ENCODE data around the gene CTIF.

The CTIF gene

DNA sequence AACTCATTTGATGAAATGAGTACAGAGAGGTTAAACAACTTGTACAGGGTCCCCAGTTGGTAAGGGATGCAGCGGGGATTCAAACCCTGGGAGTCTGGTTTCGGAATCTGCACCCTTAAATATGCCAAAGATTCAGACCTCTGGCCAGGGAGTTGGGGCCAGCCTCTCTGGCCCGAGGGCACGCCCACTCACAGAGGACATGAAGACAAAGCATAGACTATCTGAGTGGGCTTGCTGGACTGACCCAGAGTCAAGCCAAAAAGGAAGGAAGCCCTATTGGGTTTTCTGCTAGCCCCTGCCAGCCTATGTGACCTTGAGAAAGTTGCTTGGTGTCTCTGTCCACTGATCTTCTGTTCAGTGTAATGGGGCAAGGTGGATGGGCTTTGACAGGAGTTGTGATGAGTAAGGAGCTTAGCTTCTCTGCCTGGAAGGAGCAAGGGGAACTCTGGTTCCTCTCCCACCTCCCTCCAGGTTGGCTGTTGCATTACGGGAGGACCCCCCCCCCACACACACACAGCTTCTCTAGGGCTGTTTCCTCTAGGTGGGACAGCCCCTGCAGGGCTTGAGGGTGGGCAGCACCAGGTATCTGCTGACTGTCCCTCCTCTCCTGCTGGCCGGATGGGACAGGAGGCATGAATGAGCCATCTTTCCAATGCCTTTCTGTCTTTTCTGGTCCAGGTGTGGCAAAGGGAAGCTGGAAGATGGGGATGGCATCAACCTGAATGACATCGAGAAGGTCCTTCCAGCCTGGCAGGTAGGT, 131.3 kb downstream of the CTIF start:
- no peak for DNase-seq

DNA sequence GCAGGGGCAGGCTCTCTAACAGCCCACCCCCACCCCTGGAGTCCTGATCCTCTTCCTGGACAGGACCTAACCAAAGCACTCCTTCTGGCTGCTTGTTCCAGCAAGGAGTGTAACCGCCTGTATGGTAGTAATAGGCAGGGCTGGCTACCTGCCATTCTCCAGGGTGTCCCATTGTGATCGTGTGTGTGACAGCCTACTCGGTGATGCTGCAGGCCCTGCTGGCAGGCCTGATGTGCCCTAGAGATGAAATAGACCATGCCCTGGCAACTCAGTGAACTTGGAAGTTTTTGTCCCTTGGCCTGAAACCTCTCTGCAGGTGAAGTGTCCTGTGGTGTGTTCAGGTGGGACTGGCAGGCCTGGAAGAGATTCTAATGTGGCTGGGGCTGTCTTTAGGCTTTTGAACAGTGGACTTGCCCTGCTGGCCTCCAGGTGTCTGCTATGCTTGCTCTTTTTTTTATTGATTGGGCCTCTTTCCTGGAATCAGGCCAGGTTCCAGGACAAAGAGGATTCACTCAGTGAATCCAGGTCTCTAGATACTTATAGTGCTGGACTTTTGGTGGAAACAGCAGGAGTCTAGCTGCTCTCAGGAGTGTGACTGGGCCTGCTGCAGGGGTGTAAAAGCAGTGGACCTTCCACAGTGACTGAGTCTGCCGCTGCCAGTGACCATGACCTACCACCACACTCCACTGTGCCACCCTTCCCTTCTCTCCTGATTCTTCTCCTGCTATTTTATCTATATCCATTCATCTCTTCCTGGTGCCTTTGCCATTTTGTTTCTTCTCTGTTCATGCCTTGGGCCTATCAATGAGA, 132.1 kb downstream of the CTIF start:
- DNase-seq: no peak

- no peak for DNase-seq
Measured at GRCh38 chr18:48671561-48671945, 132.7 kb downstream of the CTIF start.

- no peak for DNase-seq
Measured at GRCh38 chr18:48672671-48673340, 134.0 kb downstream of the CTIF start.

- no peak for DNase-seq
Measured at GRCh38 chr18:48673456-48673852, 134.6 kb downstream of the CTIF start.

DNA sequence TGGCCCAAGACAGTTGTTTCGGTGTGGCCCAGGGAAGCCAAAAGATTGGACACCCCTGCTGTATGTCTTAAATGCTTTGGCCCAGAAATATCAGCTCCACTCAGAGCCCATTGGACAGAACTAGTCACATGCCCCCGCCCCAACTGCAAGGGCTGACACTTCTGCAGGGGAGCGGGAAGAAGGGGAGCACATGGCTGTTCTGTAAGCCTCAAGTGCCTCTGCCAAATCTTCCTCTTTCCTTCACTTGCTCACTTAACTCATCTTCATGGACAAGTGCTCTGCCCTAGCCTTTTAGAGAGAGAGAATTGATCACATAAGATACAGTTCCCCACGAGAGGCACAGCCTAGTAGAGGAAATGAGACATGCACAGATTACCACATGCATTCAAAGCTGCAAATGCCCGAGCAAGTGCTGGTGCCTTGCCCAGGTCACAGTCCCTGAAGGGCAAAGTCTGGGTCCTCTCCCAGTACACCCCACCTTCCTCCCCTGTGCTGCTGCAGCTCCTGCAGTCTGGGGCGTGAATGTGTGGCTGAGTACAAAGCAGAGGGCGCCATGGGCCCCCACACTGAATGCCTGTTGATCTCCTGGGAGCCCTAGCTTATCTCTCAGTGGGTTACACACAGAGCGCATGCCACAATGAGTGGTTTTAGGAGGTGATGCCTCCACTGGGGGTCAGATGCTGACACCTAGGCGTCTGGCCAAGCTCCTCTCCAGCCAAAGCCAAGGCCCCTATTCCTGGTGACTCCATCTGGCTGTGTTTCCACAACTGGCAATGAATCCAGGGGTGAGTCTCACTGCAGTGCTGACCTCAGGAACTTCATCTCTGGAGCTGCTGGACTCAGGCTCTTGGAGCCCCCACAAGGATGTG, 135.3 kb downstream of the CTIF start:
- no peak for DNase-seq

GRCh38 chr18:48674758-48675351, 136.0 kb downstream of the CTIF start:
- no peak for DNase-seq

DNA sequence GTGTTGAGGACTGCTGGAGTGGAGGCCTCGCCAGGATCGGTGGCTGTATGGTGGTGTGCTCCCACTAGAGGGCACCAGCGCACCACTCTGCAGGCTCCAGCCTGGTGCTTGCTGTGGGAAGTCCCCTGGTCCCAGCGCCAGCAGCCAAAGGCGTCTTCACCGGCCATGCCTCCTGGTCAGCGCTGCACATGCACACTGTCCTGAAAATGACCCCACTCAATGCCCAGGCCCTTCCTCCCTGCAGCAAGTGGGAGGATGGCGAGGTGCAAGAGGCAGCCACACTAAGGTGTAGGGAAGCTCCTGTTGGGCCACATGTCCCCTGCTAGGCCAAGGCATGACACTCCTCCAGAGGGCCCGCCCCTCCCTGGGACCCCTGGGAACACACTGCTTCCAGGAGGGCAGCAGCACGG, 136.5 kb downstream of the CTIF start:
- DNase-seq: peak; percentile 20

DNA sequence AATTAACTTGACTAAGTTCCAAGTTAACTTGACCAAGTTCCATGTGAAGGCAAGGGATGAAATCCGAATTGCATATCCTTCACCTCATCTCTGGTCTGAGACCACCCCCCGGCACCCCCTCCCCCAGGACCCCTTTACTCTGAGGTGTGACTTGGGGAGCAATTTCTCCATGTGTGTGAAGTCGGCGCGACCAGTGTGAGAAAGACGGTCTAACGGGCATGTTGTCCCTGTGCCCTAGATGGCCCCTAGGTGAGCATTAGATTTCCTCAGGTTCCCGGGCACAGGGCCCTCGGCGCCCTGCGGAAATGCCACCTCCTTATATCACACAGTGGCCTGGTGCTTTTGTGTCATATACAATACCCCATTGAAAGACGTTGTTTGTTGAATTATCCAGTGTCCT, 137.1 kb downstream of the CTIF start:
- no peak for DNase-seq

DNA sequence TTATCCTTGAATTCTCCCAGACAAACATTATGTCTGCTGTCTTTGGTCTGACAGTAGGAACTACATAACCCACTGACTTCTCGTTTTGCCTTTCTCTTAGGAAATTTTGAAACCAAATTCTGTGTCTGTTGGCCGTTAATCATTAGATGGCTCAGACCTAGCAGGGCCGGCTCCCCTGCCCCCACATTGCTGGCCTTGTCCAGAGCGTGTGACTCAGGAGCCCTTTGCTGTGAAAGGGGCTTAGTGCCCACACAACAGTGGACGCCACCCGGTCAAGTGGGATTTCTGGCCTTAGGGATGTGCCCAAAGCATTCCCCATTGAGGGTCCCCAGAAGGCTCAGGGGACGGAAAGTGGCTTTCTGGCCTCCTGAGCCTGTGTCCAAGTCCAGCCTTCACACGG, 137.5 kb downstream of the CTIF start:
- DNase-seq: no peak

- DNase-seq: no peak
Measured at GRCh38 chr18:48676756-48677368, 138.0 kb downstream of the CTIF start.

DNA sequence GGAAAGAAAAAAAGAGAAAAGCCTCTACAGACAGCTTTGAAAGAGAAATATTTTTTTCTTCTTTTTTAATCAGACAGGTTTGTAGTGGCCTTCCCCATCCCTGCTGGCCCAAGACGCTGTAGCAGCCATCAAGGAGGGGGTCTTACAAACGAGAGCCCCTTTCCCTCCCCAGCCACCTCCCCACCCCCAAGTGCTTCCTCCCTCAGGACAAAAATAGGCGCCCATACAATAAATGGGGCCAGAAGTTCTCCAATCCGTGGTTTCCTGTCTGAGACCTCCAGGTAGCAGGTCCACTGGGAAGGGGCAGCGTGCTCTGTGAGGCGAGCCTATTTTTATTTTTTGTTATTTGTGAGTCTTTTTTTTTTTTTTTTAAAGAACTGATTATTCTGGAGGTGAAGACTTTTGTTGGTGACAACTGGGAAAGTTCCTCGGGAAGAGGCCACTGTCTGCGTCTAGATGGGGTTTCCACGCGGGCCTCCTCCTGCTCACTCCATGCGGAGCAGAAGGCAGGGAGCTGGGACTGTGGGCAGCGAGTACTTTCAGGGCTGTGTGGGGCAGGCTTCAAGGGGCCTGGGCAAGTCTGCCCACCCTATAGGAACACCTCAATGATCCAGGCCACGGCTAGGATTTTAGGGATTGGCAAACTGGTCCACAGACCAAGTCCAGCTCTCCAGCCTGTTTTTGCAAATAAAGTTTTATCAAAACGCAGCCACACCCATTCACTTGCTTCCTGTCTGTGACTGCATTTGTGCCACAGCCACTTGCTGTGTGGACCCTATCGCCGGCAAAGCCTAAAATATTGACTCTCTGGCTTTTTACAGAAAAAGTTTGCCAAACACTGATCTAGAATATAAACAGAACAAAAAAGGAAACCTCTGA, 139.6 kb downstream of the CTIF start:
- DNase-seq: no peak

GRCh38 chr18:48679236-48679635, 140.4 kb downstream of the CTIF start:
- DNase-seq: no peak

DNA sequence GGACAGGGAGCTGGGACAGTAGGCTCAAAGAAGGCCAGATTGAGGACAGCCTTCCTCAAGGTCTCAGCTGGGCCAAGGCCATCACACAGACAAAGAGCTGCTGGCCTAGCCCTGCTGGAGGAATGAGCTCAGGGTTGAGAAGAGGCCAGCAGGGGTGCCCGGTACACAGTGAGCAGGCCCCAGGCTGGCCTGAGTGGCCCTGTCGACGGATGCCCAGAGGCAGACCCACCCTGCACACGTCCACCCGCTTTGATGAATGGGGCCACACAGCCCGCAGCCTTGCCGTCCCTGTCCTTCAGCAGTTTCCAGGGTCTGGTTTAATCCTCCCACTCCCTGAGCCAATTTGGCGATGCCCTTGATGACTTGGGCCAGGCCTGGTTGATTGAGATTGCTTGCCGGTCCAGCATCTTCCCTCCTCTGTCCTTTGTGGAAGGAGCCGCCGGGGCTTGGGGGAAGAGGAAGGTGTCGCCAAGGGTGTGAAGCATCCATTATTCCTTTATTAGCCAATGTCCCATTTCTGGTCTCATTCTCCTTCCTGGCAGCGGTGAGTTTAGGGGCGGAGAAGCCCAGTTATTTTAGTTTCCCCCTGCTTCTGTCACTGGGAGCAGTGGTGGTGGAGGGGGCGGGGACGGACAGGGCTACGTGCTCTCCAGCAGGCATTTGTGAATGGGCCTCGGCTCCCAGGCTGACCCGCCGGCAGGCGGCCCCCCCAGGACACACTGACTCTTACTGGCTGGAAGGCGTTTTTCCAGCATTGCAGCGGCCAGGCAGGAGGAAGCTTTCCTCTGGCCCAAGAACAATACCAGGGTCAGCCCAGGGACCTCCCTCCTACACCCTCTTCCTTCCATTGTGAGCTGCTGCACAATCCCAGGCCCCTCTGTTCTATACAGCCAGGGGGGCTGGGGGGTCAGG, 141.8 kb downstream of the CTIF start:
- DNase-seq: no peak

- DNase-seq: no peak
Measured at GRCh38 chr18:48682768-48683167, 143.9 kb downstream of the CTIF start.

- DNase-seq: no peak
Measured at GRCh38 chr18:48683197-48683596, 144.4 kb downstream of the CTIF start.

GRCh38 chr18:48683661-48684060, 144.8 kb downstream of the CTIF start:
- no peak for DNase-seq

- DNase-seq: no peak
Measured at GRCh38 chr18:48687346-48688042, 148.7 kb downstream of the CTIF start.

DNA sequence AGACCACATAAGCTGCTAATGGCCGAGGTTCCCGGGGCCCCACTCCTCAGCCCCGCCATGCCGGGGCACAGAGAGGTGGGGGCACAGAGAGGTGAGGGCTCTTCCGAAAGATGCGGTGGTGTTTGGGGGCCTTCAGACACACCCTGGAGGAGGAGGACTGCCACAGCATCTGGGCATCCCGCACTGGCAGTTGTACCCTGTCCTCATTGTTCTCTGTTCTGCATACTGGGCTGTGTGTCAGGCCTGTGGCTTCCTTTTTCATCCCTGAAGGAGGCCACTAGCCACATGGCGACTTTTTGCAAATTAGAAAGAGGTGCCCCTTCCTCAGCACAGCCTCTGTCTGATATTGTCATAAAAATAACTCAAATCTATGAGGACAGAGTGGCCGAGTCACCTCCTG, 150.1 kb downstream of the CTIF start:
- DNase-seq: no peak

Data from GOT3 (cell line).